ENCODE measurements around the gene KHK. TPM values are rescaled to one million over a fixed set of nuclear protein-coding genes. Genes with fewer than 3 reads are reported as not detected.

The KHK gene
- total and polyA plus RNA-seq, 2 of the 8 experiments (the other 6 are each of a cell fraction or from before 2014, with no cell fraction given): 11.0 to 17.7 TPM

DNA sequence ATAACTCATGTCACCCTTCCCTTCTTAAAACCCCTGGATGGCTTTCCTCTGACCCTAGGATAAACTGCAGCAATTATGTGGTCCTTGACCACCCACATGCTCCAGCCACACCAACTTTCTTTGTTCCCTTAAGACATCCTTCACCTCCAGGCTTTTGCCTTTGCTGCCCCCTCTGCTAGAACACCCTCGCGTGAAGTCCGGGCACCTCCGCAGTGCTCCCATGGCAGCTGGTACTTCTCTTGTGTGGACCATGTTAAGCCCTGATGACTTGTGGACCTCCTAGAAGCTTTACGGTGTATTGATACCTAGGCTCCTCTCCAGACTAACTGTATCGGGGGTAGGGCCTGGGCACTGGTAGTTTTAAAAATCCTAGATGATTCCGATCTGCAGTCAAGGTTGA is 36.2 kb downstream of the KHK start:
- H3K18ac ChIP-seq (ENCODE audit: extremely low read depth, low read length): no peak overlapping the region
- DNase-seq (ENCODE audit: low read depth in 1 of 2, low spot score in 2 of 2) (no peak), FAIRE-seq (no peak)
- H4K91ac ChIP-seq (replicated peaks; ENCODE audit: insufficient read length, low read length): no peak overlapping the region
- H3K79me2 ChIP-seq (ENCODE audit: control insufficient read depth in 1 of 2, insufficient read depth in 2 of 2, low read length in 2 of 2): no peaks in the 10 kb centered on the region
- H3K4me2 ChIP-seq (ENCODE audit: insufficient read depth in 1 of 2, low read depth in 2 of 2, low read length in 2 of 2): peak overlapping the region in 1 of 2 experiments; percentile 55; a peak in 1 of 4 replicates
- H3K23me2 ChIP-seq (ENCODE audit: low read depth, low read length): peaks cover 15% of the 10 kb centered on the region
- no peak overlapping the region for H2BK5ac ChIP-seq (ENCODE audit: low read depth, low read length)
- H3K23ac ChIP-seq (ENCODE audit: insufficient read length): no peak overlapping the region
- no peak overlapping the region for H3K4ac ChIP-seq (replicated peaks; ENCODE audit: insufficient read length, low read depth, low read length)
- H3K56ac ChIP-seq (replicated peaks; ENCODE audit: insufficient read length, low read depth, low read length): no peak overlapping the region
- H2BK120ac ChIP-seq (replicated peaks; ENCODE audit: low read depth, low read length): no peak overlapping the region
- H2BK12ac ChIP-seq (ENCODE audit: low read depth, low read length): 0 out of 2 replicates have a peak overlapping the region, but pooled peaks have one; percentile 20
- no peak for TF ChIP-seq RFX5 (IDR thresholded peaks at IDR 0.05; ENCODE audit: borderline replicate concordance, low read depth, low read length)
- no peak for TF ChIP-seq FOSL1 (IDR thresholded peaks at IDR 0.05; ENCODE audit: insufficient read depth, low read depth, low read length)
- TF ChIP-seq YY1 (IDR thresholded peaks at IDR 0.05; ENCODE audit: low read depth, low read length): no peak
- no peak for TF ChIP-seq SIN3A (conservative IDR thresholded peaks at IDR 0.05 in 1 of 2, IDR thresholded peaks at IDR 0.05 in 1 of 2; ENCODE audit: low read depth in 1 of 2, low read length in 2 of 2)
- H2AFZ ChIP-seq (ENCODE audit: low read length): no peak overlapping the region
- H3K14ac ChIP-seq (ENCODE audit: insufficient read length): no peak overlapping the region
- H4K20me1 ChIP-seq (replicated peaks in 1 of 2; ENCODE audit: control insufficient read depth in 1 of 2, insufficient read depth in 2 of 2, low read length in 2 of 2): no peaks in the 10 kb centered on the region
- ChIA-PET CTCF (ENCODE audit: partially characterized antibody) (interaction anchor here (1.1 to 3.8 kb wide), 6 partner anchors 11 to 85 kb away, joined by 3 to 38 read pairs (median 3); partner anchors contain the start of gene PREB), POLR2A (ENCODE audit: partially characterized antibody) (interaction anchor here (0.9 to 2.7 kb wide), 8 partner anchors 9 to 125 kb away, joined by 3 to 24 read pairs (median 4); partner anchors contain the start of genes OST4 and PREB)
- peak overlapping the region in 1 of 4 experiments; percentile 68; a peak in 2 of 8 replicates for H3K4me3 ChIP-seq (ENCODE audit: extremely low read depth in 1 of 4, insufficient read depth in 2 of 4, low read depth in 3 of 4, low read length in 4 of 4)
- H3K9ac ChIP-seq (replicated peaks in 1 of 4; ENCODE audit: extremely low read depth in 1 of 4, low read depth in 3 of 4, low read length in 3 of 4): no peak overlapping the region
- no peaks in the 10 kb centered on the region for H3K9me3 ChIP-seq (ENCODE audit: insufficient read depth in 2 of 2, low read depth in 1 of 2, low read length in 1 of 2)
- H3K4me1 ChIP-seq (replicated peaks in 1 of 4; ENCODE audit: control insufficient read depth in 3 of 4, insufficient read depth in 4 of 4, low read length in 3 of 4): peaks cover 0 to 19% (median 12%) of the 10 kb centered on the region in 4 experiments; a peak in 6 of 7 replicates
- H3K27ac ChIP-seq (ENCODE audit: low read depth, low read length): no peak overlapping the region
- peaks cover 8 to 58% (median 45%) of the 10 kb centered on the region in 4 experiments for H3K27me3 ChIP-seq (replicated peaks in 1 of 4; ENCODE audit: control insufficient read depth in 3 of 4, extremely low read depth in 1 of 4, insufficient read depth in 3 of 4, low read length in 3 of 4)
- no peak overlapping the region for H2AK5ac ChIP-seq (ENCODE audit: low read depth, low read length)
- H4K5ac ChIP-seq (ENCODE audit: insufficient read length, low read depth, low read length): no peak overlapping the region
- no peak overlapping the region for H4K8ac ChIP-seq (ENCODE audit: extremely low read depth, insufficient read depth, low read length)
- 97% methylated on average over 7 of the region's 7 CpGs; no CpG with 5 or more reads in 1 of the 2 experiments for WGBS, 2 experiments (ENCODE audit: extremely low coverage in 1 of 2, insufficient coverage in 1 of 2, insufficient read length in 1 of 2, insufficient replicate concordance in 2 of 2, low coverage in 1 of 2, low lambda C conversion rate in 2 of 2, missing lambda C conversion rate in 1 of 2)
- no peak overlapping the region for H2BK20ac ChIP-seq (ENCODE audit: low read length)
- no peaks in the 10 kb centered on the region for H3K36me3 ChIP-seq (ENCODE audit: control insufficient read depth in 2 of 4, insufficient read depth in 4 of 4, low read length in 3 of 4)
- H3K79me1 ChIP-seq (ENCODE audit: low read depth, low read length): no peaks in the 10 kb centered on the region
- no peak overlapping the region for H2BK15ac ChIP-seq (ENCODE audit: low read length)
